Panc1 (cell line): Measurements from ENCODE around the gene KRT82. TPM values are rescaled to one million over a fixed set of nuclear protein-coding genes. Genes with fewer than 3 reads are reported as not detected.

ENCODE experiments used
- ATAC-seq: fragments of 200-7000 bp; cut with Tn5 transposase; 2 replicates; pipeline ENCODE4 v1.9.1; 2020; ENCODE audit warnings: mild to moderate bottlenecking, moderate library complexity
- BruUV-seq: library from RNA; stranded (reverse); fragments of 400-500 nt; replicated peaks from 2 replicates; lab custom pipeline; 2021; lab: Mats Ljungman, UMichigan
- CTCF ChIA-PET: fragments of 300-600 bp; sonication (Branson Sonifier 250); formaldehyde crosslinking; loops from one replicate; lab custom pipeline; 2022; ENCODE audit warnings: antibody characterized with exemption; lab: Charles Lee
- POLR2A ChIA-PET: fragments of 300-600 bp; sonication (Branson Sonifier 250); formaldehyde crosslinking; loops from one replicate; lab custom pipeline; 2022; ENCODE audit warnings: antibody characterized with exemption; lab: Charles Lee
- DNase-seq: peaks from one replicate; pipeline ENCODE4 v3.0.0-alpha.2; 2010; ENCODE audit warnings: low read depth, low spot score
- H3K27ac ChIP-seq: 2 replicates; pipeline ENCODE4 v1.5.1; 2011; ENCODE audit warnings: mild to moderate bottlenecking, low read length, inconsistent platforms
- H3K27me3 ChIP-seq: fragments of 200-500 bp; sonication (Bioruptor generic); 2 replicates; pipeline ENCODE4 v1.6.0; 2014; ENCODE audit warnings: low read length, inconsistent platforms; ENCODE audit not compliant: control insufficient read depth, insufficient read depth
- H3K36me3 ChIP-seq: fragments of 200-500 bp; sonication (Bioruptor generic); 2 replicates; pipeline ENCODE4 v1.5.1; 2014; ENCODE audit warnings: inconsistent platforms, mild to moderate bottlenecking, low read length, moderate library complexity; ENCODE audit not compliant: control insufficient read depth, insufficient read depth
- H3K4me1 ChIP-seq: 2 replicates; pipeline ENCODE4 v1.5.1; 2011; ENCODE audit warnings: inconsistent platforms, mild to moderate bottlenecking, low read length, moderate library complexity; ENCODE audit not compliant: control insufficient read depth, insufficient read depth
- H3K4me3 ChIP-seq, 2 experiments: 2 replicates each; pipeline ENCODE4 v1.5.1; 2011 to 2012; ENCODE audit warnings: low read depth in 2 of 2, low read length in 2 of 2, mild to moderate bottlenecking in 2 of 2, inconsistent platforms in 1 of 2, moderate library complexity in 1 of 2
- H3K9me3 ChIP-seq: fragments of 200-500 bp; sonication (Bioruptor generic); 2 replicates; pipeline ENCODE4 v1.5.1; 2014; ENCODE audit warnings: low read depth, mild to moderate bottlenecking, inconsistent platforms, low read length, moderate library complexity; ENCODE audit not compliant: control insufficient read depth, insufficient read depth
- POLR2AphosphoS5 ChIP-seq: IDR thresholded peaks from 2 replicates; pipeline ENCODE4 v1.6.1; 2012; ENCODE audit warnings: mild to moderate bottlenecking, low read depth, low read length, moderate library complexity
- SIN3A ChIP-seq: IDR thresholded peaks from 2 replicates; pipeline ENCODE4 v1.6.1; 2012; ENCODE audit warnings: low read depth, mild to moderate bottlenecking, low read length, moderate library complexity, borderline replicate concordance; ENCODE audit not compliant: insufficient read depth
- TCF7L2 ChIP-seq: IDR thresholded peaks from 2 replicates; pipeline ENCODE4 v1.6.1; 2011; ENCODE audit warnings: mild to moderate bottlenecking, low read depth, low read length, inconsistent platforms
- in situ Hi-C: cut with HindIII; loops from 2 replicates; pipeline ENCODE4 v1.10.0; 2016; ENCODE audit warnings: low sequenced_read_pairs, low pct_unique_long_range_greater_than_20kb
- intact Hi-C: fragments of 100-400 bp; cut with micrococcal nuclease; formaldehyde crosslinking; loops from one replicate; pipeline ENCODE4 v1.10.0; 2022; ENCODE audit not compliant: unreplicated experiment
- total RNA-seq: library from RNA; stranded (reverse); gene quantifications from one replicate; pipeline ENCODE4 v1.2.1, GENCODE V29; 2021; ENCODE audit not compliant: unreplicated experiment
- TF ChIP-seq, protein P1 (sequence below), 2 experiments: IDR thresholded peaks; 2 replicates each; pipeline ENCODE4 v1.6.1; 2011 to 2012; ENCODE audit warnings: low read depth in 2 of 2, control low read depth in 1 of 2, low read length in 1 of 2, mild to moderate bottlenecking in 1 of 2, moderate library complexity in 1 of 2; ENCODE audit not compliant: insufficient read depth in 1 of 2
- TF ChIP-seq, protein P2 (sequence below): fragments of 450-650 bp; IDR thresholded peaks from 2 replicates; pipeline ENCODE4 v1.5.1; 2017; ENCODE audit warnings: mild to moderate bottlenecking

Gene KRT82
- total RNA-seq, 1 experiment from 2014 or later, result not detected

DNA sequence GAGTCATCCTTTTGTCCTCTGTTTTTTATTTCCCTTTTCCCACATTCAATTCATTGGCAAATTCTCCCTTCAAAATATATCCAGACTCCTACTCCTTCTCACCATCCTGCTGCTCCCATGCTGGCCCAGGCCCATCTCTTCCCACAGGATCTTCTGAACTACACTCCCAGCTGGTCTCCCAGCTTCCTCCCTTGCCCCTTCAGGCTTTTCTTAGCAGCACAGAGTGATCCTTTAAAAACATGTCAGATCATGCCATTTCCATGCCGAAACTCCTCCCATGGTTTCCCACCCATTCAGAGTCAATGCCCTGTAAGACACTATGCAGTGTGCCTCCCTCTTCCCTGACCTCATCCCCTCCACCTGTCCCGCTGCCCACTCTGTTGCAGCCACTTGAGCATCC is 18.3 kb downstream of the KRT82 start:
- BruUV-seq, result no TSS peak

DNA sequence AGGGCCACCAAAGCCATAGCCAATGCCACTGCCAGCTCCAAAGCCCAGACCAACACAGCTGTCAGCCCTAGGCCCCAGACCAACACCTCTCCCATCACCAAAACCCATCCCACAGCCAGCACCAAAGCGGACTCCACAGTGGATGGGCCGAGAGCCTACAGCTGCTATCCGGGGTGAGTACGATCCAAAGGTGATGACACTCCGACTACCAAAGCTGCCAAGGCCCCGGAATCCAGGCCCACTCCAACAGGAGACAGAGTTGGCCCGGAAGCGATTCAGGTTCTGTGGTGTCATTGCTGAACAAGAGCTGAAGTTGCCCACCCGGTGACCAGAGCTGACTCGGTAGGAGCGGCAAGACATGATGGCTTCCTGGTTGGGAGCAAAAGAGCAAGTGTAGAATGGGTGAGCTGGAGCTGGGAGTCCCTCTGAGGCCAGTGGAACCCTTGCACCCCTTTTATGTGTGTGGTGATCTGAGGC is 20.9 kb downstream of the KRT82 start, which contains the start of gene KRT84:
KRT84 (minus strand) TSS at position 427 of the 477 bp plus-strand sequence; CDS start at position 360, 67 bp downstream.
- ChIA-PET CTCF (no interaction called here), POLR2A (no interaction called here)
- peaks cover 11% of the 10 kb centered on the region for H3K27me3 ChIP-seq
- H3K27ac ChIP-seq, result no peak within 1 kb of the TSS
- no TSS peak for BruUV-seq
- no peaks in the 10 kb centered on the region for H3K9me3 ChIP-seq
- DNase-seq (no peak), ATAC-seq (no peak)
- intact Hi-C loops (no loop called here), in situ Hi-C loops (no loop called here)
- H3K4me1 ChIP-seq, result no peaks in the 10 kb centered on the region
- no peak within 1 kb of the TSS for H3K4me3 ChIP-seq
- H3K36me3 ChIP-seq, result no peaks in the 10 kb centered on the region
- no peak for TF ChIP-seq SIN3A
- TF ChIP-seq, protein P1, sequence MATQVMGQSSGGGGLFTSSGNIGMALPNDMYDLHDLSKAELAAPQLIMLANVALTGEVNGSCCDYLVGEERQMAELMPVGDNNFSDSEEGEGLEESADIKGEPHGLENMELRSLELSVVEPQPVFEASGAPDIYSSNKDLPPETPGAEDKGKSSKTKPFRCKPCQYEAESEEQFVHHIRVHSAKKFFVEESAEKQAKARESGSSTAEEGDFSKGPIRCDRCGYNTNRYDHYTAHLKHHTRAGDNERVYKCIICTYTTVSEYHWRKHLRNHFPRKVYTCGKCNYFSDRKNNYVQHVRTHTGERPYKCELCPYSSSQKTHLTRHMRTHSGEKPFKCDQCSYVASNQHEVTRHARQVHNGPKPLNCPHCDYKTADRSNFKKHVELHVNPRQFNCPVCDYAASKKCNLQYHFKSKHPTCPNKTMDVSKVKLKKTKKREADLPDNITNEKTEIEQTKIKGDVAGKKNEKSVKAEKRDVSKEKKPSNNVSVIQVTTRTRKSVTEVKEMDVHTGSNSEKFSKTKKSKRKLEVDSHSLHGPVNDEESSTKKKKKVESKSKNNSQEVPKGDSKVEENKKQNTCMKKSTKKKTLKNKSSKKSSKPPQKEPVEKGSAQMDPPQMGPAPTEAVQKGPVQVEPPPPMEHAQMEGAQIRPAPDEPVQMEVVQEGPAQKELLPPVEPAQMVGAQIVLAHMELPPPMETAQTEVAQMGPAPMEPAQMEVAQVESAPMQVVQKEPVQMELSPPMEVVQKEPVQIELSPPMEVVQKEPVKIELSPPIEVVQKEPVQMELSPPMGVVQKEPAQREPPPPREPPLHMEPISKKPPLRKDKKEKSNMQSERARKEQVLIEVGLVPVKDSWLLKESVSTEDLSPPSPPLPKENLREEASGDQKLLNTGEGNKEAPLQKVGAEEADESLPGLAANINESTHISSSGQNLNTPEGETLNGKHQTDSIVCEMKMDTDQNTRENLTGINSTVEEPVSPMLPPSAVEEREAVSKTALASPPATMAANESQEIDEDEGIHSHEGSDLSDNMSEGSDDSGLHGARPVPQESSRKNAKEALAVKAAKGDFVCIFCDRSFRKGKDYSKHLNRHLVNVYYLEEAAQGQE (IDR thresholded peaks at IDR 0.05; ENCODE audit: insufficient read depth in 1 of 2, low read depth in 2 of 2, low read length in 1 of 2), result no peak
- TF ChIP-seq, protein P2, sequence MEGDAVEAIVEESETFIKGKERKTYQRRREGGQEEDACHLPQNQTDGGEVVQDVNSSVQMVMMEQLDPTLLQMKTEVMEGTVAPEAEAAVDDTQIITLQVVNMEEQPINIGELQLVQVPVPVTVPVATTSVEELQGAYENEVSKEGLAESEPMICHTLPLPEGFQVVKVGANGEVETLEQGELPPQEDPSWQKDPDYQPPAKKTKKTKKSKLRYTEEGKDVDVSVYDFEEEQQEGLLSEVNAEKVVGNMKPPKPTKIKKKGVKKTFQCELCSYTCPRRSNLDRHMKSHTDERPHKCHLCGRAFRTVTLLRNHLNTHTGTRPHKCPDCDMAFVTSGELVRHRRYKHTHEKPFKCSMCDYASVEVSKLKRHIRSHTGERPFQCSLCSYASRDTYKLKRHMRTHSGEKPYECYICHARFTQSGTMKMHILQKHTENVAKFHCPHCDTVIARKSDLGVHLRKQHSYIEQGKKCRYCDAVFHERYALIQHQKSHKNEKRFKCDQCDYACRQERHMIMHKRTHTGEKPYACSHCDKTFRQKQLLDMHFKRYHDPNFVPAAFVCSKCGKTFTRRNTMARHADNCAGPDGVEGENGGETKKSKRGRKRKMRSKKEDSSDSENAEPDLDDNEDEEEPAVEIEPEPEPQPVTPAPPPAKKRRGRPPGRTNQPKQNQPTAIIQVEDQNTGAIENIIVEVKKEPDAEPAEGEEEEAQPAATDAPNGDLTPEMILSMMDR, result no peak

More for the DNA sequence above, 18.3 kb downstream of the KRT82 start:
- no peaks in the 10 kb centered on the region for H3K36me3 ChIP-seq
- POLR2A ChIA-PET, result no interaction called here
- no peaks in the 10 kb centered on the region for H3K9me3 ChIP-seq
- ATAC-seq (no peak), DNase-seq (no peak)
- no peak overlapping the region for H3K27ac ChIP-seq
- H3K4me3 ChIP-seq, result no peak overlapping the region
- CTCF ChIA-PET, result interaction anchor here (0.7 kb wide), 1 partner anchor 234 kb away, joined by 5 read pairs; no protein-coding TSS in a partner anchor
- H3K27me3 ChIP-seq, result peaks cover 11% of the 10 kb centered on the region
- intact Hi-C loops, result no loop called here
- H3K4me1 ChIP-seq, result no peaks in the 10 kb centered on the region
- in situ Hi-C loops, result no loop called here
- TF ChIP-seq, protein P2, result no peak
- TF ChIP-seq POLR2AphosphoS5, result no peak
- no peak for TF ChIP-seq TCF7L2
- TF ChIP-seq, protein P1 (IDR thresholded peaks at IDR 0.05; ENCODE audit: insufficient read depth in 1 of 2, low read depth in 2 of 2, low read length in 1 of 2), result no peak
- TF ChIP-seq SIN3A, result no peak
